SK-N-SH (cell line): Measurements from ENCODE around the gene CDCA3.

ENCODE experiments used
- CHD2 ChIP-seq: fragments of 150-350 bp; IDR thresholded peaks from 2 replicates; pipeline ENCODE4 v1.6.1; 2018; ENCODE audit warnings: low read length; ENCODE audit not compliant: partially characterized antibody
- EP300 ChIP-seq, 2 experiments: IDR thresholded peaks; 2 replicates each; pipeline versions ENCODE4 v1.4.0 to v1.6.1; 2012; ENCODE audit warnings: borderline replicate concordance in 1 of 2, low read depth in 1 of 2, low read length in 1 of 2
- FOXJ3 ChIP-seq: sonication (generic); formaldehyde crosslinking; IDR thresholded peaks from 2 replicates; pipeline ENCODE4 v1.5.1; 2020; ENCODE audit warnings: mild to moderate bottlenecking, missing genetic modification reagents
- RAD21 ChIP-seq: IDR thresholded peaks from 2 replicates; pipeline ENCODE4 v1.6.1; 2012; ENCODE audit warnings: mild to moderate bottlenecking, low read length
- REST ChIP-seq: IDR thresholded peaks from 2 replicates; pipeline ENCODE4 v1.6.1; 2012; ENCODE audit warnings: mild to moderate bottlenecking, low read depth, low read length, moderate library complexity
- TCF12 ChIP-seq: IDR thresholded peaks from 2 replicates; pipeline ENCODE4 v1.4.0; 2012
- YY1 ChIP-seq: IDR thresholded peaks from 2 replicates; pipeline ENCODE4 v1.4.0; 2012; ENCODE audit warnings: low read depth, mild to moderate bottlenecking
- TF ChIP-seq, protein P1 (sequence below): fragments of 200-600 bp; sonication (generic); IDR thresholded peaks from 2 replicates; pipeline ENCODE4 v1.6.1; 2017; ENCODE audit warnings: antibody characterized with exemption, mild to moderate bottlenecking, moderate library complexity
- TF ChIP-seq, protein P2 (sequence below): fragments of 150-350 bp; IDR thresholded peaks from 2 replicates; pipeline ENCODE4 v1.6.1; 2017; ENCODE audit warnings: antibody characterized with exemption, low read length, low read depth, borderline replicate concordance
- TF ChIP-seq, protein P3 (sequence below): IDR thresholded peaks from 2 replicates; pipeline ENCODE4 v1.4.0; 2012; ENCODE audit warnings: low read depth, borderline replicate concordance
- TF ChIP-seq, protein P4 (sequence below): IDR thresholded peaks from 2 replicates; pipeline ENCODE4 v1.4.0; 2012; ENCODE audit warnings: low read depth

DNA sequence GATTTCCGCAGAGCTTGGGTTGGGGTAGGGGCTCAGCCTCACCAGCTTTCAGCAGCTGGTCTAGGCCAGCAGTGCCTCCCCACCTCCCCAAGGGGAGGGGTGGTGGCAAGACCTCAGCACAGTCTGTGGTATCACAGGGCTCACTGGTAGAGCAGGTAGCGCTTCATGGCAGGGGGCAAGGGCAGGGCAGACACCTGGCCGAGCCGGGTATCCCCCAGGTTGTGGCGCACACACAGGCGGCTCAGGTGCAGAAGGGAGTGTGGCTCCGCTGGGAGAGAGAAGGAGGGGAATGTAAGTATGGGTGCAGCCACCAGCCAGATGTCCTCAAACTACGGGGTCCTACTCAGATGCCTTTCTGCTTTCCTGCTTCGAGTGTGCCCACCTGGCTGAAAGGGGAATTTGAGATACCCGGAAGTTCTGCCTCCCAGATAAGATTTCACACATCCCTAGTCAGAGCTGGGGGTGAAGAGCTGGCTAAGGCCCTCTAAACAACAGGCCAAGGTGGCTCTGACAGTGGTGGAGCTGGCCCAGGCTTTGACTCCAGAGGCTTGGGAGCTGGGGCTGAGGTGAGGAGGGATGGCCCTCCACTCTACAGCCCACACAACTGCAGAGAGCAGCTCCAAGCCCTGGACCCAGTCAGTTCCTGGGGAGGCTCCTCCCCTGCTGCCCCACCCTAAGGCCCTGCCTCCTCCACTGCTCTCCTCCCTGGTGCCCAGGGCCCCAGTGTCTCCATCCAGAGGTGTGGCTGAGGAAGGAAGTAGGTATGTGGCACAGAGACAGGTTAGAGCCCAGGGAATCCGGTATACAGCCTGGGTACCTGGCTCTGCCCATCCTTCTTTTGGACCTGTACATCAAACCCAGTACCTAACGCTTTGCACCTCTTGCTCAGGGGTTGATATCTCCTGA, 20.2 kb upstream of the CDCA3 start:
- TF ChIP-seq, protein P1, sequence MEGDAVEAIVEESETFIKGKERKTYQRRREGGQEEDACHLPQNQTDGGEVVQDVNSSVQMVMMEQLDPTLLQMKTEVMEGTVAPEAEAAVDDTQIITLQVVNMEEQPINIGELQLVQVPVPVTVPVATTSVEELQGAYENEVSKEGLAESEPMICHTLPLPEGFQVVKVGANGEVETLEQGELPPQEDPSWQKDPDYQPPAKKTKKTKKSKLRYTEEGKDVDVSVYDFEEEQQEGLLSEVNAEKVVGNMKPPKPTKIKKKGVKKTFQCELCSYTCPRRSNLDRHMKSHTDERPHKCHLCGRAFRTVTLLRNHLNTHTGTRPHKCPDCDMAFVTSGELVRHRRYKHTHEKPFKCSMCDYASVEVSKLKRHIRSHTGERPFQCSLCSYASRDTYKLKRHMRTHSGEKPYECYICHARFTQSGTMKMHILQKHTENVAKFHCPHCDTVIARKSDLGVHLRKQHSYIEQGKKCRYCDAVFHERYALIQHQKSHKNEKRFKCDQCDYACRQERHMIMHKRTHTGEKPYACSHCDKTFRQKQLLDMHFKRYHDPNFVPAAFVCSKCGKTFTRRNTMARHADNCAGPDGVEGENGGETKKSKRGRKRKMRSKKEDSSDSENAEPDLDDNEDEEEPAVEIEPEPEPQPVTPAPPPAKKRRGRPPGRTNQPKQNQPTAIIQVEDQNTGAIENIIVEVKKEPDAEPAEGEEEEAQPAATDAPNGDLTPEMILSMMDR: no peak
- TF ChIP-seq, protein P2, sequence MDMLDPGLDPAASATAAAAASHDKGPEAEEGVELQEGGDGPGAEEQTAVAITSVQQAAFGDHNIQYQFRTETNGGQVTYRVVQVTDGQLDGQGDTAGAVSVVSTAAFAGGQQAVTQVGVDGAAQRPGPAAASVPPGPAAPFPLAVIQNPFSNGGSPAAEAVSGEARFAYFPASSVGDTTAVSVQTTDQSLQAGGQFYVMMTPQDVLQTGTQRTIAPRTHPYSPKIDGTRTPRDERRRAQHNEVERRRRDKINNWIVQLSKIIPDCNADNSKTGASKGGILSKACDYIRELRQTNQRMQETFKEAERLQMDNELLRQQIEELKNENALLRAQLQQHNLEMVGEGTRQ: no peak
- TF ChIP-seq, protein P3, sequence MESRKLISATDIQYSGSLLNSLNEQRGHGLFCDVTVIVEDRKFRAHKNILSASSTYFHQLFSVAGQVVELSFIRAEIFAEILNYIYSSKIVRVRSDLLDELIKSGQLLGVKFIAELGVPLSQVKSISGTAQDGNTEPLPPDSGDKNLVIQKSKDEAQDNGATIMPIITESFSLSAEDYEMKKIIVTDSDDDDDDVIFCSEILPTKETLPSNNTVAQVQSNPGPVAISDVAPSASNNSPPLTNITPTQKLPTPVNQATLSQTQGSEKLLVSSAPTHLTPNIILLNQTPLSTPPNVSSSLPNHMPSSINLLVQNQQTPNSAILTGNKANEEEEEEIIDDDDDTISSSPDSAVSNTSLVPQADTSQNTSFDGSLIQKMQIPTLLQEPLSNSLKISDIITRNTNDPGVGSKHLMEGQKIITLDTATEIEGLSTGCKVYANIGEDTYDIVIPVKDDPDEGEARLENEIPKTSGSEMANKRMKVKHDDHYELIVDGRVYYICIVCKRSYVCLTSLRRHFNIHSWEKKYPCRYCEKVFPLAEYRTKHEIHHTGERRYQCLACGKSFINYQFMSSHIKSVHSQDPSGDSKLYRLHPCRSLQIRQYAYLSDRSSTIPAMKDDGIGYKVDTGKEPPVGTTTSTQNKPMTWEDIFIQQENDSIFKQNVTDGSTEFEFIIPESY: no peak
- TF ChIP-seq RAD21: no peak
- TF ChIP-seq EP300 (IDR thresholded peaks at IDR 0.05; ENCODE audit: borderline replicate concordance in 1 of 2, low read depth in 1 of 2, low read length in 1 of 2): no peak
- no peak for TF ChIP-seq REST
- no peak for TF ChIP-seq CHD2
- TF ChIP-seq FOXJ3: no peak
- no peak for TF ChIP-seq YY1
- TF ChIP-seq TCF12: no peak
- TF ChIP-seq, protein P4, sequence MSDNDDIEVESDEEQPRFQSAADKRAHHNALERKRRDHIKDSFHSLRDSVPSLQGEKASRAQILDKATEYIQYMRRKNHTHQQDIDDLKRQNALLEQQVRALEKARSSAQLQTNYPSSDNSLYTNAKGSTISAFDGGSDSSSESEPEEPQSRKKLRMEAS: no peak
